ENCODE results near the gene TOR1A. TPM values are rescaled to one million over a fixed set of nuclear protein-coding genes. Genes with fewer than 3 reads are reported as not detected.

The TOR1A gene
- total RNA-seq, 1 donor from 2014 or later = 21.6 TPM

GRCh38 chr9:129853614-129854013 is 29.7 kb upstream of the TOR1A start:
- FAIRE-seq (no peak), DNase-seq (ENCODE audit: low spot score in 2 of 2) (no peak)

- no peak for FAIRE-seq
- no peak for DNase-seq (ENCODE audit: low spot score in 2 of 2)
Measured at GRCh38 chr9:129852579-129852978, 28.6 kb upstream of the TOR1A start.

- DNase-seq (ENCODE audit: low spot score in 2 of 2) (no peak), FAIRE-seq (no peak)
Measured at GRCh38 chr9:129851821-129852220, 27.9 kb upstream of the TOR1A start.

GRCh38 chr9:129850821-129851550 is 27.1 kb upstream of the TOR1A start:
- FAIRE-seq (no peak), DNase-seq (ENCODE audit: low spot score in 2 of 2) (no peak)

DNA sequence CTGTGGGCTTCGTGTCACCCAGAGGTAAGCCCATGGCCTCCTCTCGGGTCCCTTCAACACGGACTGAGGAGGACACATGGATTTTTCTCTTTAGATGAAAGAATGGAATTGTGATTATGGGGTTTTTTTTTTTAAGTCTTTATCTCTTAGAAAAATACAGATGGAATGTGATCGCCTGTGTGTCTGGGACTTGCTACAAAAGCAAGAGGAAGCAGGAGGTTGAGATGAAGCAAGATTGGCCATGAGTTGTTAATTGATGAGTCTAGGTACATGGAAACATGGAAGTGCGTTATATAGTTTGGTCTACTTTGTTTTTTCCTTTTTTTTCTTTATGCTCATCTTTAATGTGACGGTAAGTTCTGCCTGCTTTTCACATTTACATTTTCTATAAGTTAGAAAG is 26.0 kb upstream of the TOR1A start:
- DNase-seq (ENCODE audit: low spot score in 2 of 2) = no peak
- no peak for FAIRE-seq

GRCh38 chr9:129848712-129849441 is 24.9 kb upstream of the TOR1A start:
- DNase-seq (ENCODE audit: low spot score in 2 of 2) = no peak
- no peak for FAIRE-seq

DNA sequence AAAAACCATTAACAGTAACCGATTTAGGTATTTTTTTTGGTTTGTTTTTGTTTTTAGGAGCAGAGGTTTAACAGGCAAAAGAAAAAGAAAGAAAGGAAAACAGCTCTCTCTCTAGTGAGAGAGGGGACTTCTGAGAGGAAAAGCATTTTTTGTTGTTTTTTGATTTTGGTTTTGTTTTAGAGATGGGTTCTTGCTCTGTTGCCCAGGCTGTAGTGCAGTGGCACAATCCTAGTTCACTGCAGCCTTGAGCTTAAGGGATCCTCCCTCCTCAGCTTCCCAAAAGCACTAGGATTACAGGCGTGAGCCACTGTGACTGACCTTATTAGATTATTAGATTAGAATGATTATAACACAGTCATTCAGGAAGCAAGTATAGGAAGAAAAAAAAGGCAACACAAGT is 21.4 kb upstream of the TOR1A start:
- no peak for FAIRE-seq
- DNase-seq (ENCODE audit: low spot score in 2 of 2) = no peak

DNA sequence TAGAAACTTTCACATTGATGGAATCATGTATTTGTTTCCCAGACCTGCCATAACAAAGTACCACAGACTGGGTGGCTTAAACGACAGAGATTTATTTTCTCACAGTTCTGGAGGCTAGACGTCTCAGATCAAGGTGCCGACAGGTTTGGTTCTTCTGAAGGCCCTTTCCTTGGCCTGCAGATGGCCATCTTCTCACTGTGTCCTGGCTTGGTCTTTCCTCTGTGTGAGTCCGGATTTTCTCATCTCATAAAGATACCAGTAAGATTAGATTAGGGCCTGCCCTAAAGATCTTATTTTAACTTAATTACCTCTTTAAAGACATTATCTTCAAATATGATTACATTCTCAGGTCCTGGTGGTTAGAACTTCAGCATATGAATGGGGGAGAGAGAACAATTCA is 17.1 kb upstream of the TOR1A start:
- FAIRE-seq (no peak), DNase-seq (ENCODE audit: low spot score in 2 of 2) (no peak)

DNA sequence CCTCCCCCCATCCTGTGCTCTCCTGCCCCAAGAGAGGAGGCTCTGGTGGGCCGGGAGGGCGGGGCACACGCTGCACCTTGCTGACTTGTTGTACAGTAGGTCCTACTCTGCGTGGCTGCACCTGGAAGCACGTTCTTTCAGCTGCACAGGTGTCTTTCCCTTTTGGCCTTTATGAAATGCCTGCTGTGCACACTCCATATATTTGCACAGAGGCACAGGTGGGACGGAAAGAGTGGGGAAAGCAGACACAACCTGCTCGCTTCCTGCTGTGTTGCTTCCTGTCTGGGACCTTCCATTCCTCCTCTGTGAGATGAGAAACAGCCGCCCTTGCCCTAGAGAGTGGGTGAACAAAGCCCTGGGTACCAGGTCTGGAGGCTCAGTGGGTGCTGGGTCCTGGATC is 16.1 kb upstream of the TOR1A start:
- FAIRE-seq (no peak), DNase-seq (ENCODE audit: low spot score in 2 of 2) (no peak)

DNA sequence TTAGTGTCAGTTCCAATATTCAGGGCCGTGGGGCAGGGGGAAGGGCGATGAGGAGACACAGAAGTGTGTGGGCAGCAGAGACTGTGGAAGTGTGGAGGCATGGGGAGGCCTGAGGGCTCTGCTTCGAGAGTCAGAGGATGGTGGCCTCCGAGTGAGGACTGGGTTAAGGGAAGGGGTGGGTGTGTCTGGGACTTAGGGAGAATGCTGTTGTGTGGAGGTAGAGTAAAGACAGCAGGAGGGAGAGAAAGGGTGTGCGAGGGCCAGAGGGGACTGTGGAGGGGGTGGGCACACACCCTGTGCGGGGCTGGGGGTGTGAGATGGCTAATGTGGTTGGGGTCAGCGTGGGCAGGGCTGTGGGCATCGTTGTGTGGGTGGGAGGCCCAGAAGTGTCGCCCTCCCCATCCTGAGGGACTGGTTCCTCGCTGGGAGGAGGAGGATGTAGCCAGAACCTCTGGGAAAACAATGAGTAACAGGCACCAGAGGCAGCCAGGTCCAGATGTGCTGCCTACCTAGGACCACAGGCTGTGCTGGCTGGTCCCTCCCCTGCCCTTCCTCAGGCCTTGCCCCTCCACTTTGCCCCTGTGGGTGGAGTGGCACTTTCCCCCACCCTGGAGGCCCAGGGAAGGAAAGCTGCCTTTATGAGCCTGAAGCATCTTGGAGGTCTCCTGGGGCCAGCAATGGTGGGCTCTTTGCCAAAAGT is 15.5 kb upstream of the TOR1A start:
- no peak for FAIRE-seq

GRCh38 chr9:129838707-129839259 is 14.8 kb upstream of the TOR1A start:
- DNase-seq (ENCODE audit: low spot score in 2 of 2) (no peak), FAIRE-seq (no peak)

More for the DNA sequence above, 15.5 kb upstream of the TOR1A start:
- DNase-seq (ENCODE audit: low spot score in 2 of 2) = no peak

GRCh38 chr9:129836311-129837007 is 12.5 kb upstream of the TOR1A start:
- FAIRE-seq (no peak), DNase-seq (ENCODE audit: low spot score in 2 of 2) (no peak)

DNA sequence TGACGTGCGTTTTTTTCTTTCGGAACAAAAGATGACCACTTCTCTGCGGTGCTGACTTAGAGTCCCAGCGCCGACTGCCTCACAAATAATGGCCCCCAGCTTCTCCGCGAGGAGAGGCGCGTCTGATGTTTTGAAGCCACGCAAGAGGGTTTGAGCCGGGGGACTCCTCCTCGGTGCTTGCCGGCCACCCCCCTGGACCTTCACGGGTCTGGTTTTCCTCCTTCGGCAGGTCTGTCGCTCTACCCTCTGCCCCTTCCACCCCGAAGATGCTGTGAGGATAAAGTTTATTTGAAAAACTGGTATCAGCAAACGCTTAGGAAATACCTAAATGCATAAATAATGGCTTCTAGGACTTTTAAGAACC is 11.9 kb upstream of the TOR1A start:
- DNase-seq (ENCODE audit: low spot score in 2 of 2) = no peak
- no peak for FAIRE-seq

DNA sequence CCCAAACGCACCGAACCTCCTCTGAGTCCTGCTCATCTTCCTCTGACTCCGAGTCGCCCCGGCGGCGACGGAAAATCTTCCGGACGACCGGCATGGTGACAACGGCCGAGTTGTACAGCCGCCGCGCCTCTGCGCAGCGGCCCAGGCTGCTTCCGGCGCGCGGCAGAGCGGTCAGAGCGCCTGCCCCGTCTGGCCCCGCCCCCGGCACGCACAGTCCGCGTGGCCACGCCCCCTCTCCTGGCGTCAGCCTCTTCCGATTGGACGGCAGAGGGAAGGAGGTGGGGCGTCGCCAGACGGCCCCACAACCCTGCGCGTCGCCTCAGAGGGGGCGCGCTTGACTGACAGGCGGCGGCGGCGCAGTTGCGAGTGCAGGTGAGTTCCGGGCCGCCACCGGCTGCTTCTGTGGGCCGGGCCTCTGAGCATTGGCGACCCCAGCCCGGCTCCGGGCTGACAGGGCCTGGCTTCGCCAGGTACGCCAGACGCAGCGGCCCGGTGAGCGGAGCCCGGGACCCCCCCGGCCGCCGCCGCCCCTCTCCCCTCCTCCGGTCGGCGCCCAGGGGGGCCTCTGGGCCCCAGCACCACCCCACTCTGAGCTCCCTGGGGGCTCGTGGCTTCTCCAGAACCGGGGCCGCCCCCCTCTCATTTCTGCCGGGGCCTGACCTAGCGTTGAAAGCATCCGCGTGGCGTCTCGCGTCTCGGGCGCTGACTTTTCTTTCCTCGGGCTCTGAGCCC is 11.4 kb upstream of the TOR1A start, which contains the start of the genes C9orf78 and USP20:
Gene C9orf78 (minus strand): TSS at position 148 of the 732 bp plus-strand sequence. CDS start 54 bp downstream, at position 94.
Gene USP20 (plus strand): TSS at position 331 of the 732 bp plus-strand sequence. CDS start 17,098 bp downstream, outside the sequence.
- DNase-seq (ENCODE audit: low spot score in 2 of 2) (peak; percentile 99 to 100), FAIRE-seq (no peak)

- peak in 1 of 2 donors; percentile 14 for DNase-seq (ENCODE audit: low spot score in 2 of 2)
- no peak for FAIRE-seq
Measured at GRCh38 chr9:129834489-129835127, 10.7 kb upstream of the TOR1A start.

GRCh38 chr9:129832982-129833381 is 9.0 kb upstream of the TOR1A start:
- DNase-seq (ENCODE audit: low spot score in 2 of 2) = no peak
- FAIRE-seq = no peak

DNA sequence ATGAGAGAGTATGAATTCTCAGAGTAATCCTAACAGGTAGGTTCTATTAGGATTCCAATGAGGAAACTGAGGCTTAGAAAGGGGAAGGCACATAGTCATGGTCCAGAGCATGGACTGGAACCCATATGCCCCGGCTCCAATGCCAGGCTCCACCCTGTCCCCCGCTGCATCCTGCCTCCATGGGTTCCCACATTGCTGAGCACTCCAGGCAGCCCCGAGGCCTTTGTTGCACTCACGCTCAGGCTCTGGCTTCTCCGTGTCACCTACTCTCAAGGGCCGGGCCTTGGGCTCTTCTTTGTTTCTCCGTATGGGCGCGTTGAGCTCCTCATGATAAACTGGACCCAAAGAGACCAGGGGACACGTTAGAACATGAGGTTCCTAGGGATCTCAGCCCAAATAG is 5.0 kb upstream of the TOR1A start:
- FAIRE-seq (no peak), DNase-seq (ENCODE audit: low spot score in 2 of 2) (no peak)

- DNase-seq (ENCODE audit: low spot score in 2 of 2) (no peak), FAIRE-seq (no peak)
Measured at GRCh38 chr9:129828051-129828450, 4.1 kb upstream of the TOR1A start.

- FAIRE-seq = no peak
- no peak for DNase-seq (ENCODE audit: low spot score in 2 of 2)
Measured at GRCh38 chr9:129826759-129827158, 2.8 kb upstream of the TOR1A start.
